IPS DF 4.7 (cell line): ENCODE results near the gene ARAP2.

Source experiments
- DNase-seq: peaks from one replicate; pipeline ENCODE4 v3.0.0-alpha.2; 2013; ENCODE audit warnings: low spot score; ENCODE audit errors: extremely low read depth

ARAP2 gene

GRCh38 chr4:36222702-36223101 lies 21.6 kb downstream of the ARAP2 start:
- DNase-seq: no peak

- DNase-seq: no peak
These were observed 23.5 kb downstream of the ARAP2 start for GRCh38 chr4:36220776-36221175.

- DNase-seq: no peak
These were observed 26.2 kb downstream of the ARAP2 start for GRCh38 chr4:36218121-36218520.

GRCh38 chr4:36215627-36216026 lies 28.7 kb downstream of the ARAP2 start:
- no peak for DNase-seq

GRCh38 chr4:36214735-36215485 lies 29.4 kb downstream of the ARAP2 start:
- DNase-seq: no peak

- no peak for DNase-seq
These were observed 30.3 kb downstream of the ARAP2 start for GRCh38 chr4:36213977-36214376.

GRCh38 chr4:36211084-36211483 lies 33.2 kb downstream of the ARAP2 start:
- no peak for DNase-seq

- DNase-seq: no peak
These were observed 34.2 kb downstream of the ARAP2 start for GRCh38 chr4:36209941-36210649.

GRCh38 chr4:36208893-36209473 lies 35.3 kb downstream of the ARAP2 start:
- DNase-seq: no peak

GRCh38 chr4:36207831-36208520 lies 36.3 kb downstream of the ARAP2 start:
- DNase-seq: no peak

GRCh38 chr4:36207367-36207766 lies 36.9 kb downstream of the ARAP2 start:
- DNase-seq: no peak

- DNase-seq: no peak
These were observed 37.6 kb downstream of the ARAP2 start for GRCh38 chr4:36206603-36207311.

GRCh38 chr4:36206012-36206411 lies 38.3 kb downstream of the ARAP2 start:
- DNase-seq: no peak

GRCh38 chr4:36198861-36199260 lies 45.5 kb downstream of the ARAP2 start:
- no peak for DNase-seq

GRCh38 chr4:36198068-36198808 lies 46.1 kb downstream of the ARAP2 start:
- no peak for DNase-seq

- no peak for DNase-seq
These were observed 46.8 kb downstream of the ARAP2 start for GRCh38 chr4:36197501-36197900.

- DNase-seq: no peak
These were observed 48.0 kb downstream of the ARAP2 start for GRCh38 chr4:36196145-36196913.

- no peak for DNase-seq
These were observed 51.4 kb downstream of the ARAP2 start for GRCh38 chr4:36192922-36193321.

- DNase-seq: no peak
These were observed 54.6 kb downstream of the ARAP2 start for GRCh38 chr4:36189511-36190226.
